ENCODE results near the gene LEKR1.

Gene LEKR1

DNA sequence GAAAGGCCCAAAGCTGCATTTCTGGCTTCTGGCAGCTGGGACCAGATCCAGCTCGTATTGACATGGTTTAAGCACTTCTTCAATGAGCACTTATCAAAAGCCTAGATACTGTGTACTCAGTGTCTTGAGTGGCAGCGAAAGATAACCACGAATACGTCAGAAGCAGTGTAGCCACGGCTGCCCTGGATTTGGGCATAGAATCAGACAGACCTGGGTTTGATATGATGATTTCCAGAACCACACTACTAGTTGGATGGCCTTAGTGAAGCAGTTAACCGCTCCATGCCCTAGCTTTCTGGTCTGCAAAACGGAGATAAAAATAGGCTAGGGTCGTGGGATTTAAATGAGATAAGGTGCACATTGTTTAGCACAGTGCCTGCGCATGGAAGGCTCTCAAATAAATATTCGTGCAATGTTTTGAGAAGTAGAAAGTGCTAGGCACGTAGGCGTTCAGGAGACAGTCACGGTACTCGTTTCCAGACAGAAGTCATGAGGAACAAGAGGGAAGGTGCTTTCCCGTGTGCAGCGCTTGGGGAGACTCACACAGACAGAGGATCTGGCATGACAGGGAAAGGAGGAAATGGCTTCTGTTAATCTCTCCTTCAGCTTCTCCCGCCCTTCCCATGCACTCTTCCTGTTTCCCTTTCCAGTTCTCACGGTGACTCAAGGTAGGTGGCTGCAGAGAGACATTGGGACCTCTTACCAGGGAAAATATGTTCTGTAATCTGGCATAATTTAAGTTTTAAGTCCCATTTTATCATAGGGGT is 263.5 kb downstream of the LEKR1 start:
- DNase-seq = peak; percentile 60
- H3K4me3 ChIP-seq (ENCODE audit: low read depth, low read length) = peak overlapping the region; percentile 52
- no peaks in the 10 kb centered on the region for H3K36me3 ChIP-seq
- no peaks in the 10 kb centered on the region for H3K9me3 ChIP-seq (ENCODE audit: severe bottlenecking)
- TF ChIP-seq, protein P1, sequence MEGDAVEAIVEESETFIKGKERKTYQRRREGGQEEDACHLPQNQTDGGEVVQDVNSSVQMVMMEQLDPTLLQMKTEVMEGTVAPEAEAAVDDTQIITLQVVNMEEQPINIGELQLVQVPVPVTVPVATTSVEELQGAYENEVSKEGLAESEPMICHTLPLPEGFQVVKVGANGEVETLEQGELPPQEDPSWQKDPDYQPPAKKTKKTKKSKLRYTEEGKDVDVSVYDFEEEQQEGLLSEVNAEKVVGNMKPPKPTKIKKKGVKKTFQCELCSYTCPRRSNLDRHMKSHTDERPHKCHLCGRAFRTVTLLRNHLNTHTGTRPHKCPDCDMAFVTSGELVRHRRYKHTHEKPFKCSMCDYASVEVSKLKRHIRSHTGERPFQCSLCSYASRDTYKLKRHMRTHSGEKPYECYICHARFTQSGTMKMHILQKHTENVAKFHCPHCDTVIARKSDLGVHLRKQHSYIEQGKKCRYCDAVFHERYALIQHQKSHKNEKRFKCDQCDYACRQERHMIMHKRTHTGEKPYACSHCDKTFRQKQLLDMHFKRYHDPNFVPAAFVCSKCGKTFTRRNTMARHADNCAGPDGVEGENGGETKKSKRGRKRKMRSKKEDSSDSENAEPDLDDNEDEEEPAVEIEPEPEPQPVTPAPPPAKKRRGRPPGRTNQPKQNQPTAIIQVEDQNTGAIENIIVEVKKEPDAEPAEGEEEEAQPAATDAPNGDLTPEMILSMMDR (IDR thresholded peaks at IDR 0.05; ENCODE audit: low read depth, low read length) = no peak
- H3K27ac ChIP-seq = peak overlapping the region; percentile 97
- H3K27me3 ChIP-seq (ENCODE audit: insufficient read depth, low read depth, severe bottlenecking) = no peaks in the 10 kb centered on the region

DNA sequence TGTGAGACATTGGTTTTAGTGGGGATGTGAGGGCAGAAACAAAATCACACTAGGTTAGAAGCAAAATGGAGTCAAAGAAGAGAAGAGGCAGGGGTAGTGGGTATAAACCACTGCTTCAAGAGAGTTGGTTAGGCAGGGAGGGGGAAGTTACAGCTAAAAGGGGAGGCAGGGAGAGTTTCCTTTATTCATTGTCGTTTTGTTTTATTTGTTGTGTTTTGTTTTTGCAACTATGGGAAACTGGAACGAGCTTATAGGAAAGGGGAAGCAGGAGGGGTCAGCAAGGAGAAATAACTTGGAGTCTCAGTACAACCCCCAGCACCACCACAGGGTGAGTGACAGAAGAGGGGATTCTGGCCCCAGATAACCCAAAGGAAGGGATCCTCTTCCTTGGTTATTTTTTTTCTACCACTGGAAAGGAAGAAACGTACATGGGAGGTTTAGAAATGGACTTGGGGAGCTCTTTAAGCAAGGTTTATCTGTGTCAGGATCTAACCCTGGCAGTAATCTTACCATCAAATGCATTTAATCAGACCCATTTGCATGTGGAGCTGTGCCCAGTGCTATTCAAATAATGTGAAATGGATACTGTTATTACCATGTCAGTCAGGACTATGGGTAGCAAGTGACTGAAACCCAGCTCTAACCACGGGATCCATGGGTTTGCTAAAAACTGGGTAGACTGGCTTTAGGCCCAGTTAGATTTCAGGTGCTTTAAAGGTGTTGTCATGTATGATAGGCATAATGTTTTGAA is 265.1 kb downstream of the LEKR1 start:
- no peak for DNase-seq
- no peaks in the 10 kb centered on the region for H3K36me3 ChIP-seq
- H3K27me3 ChIP-seq (ENCODE audit: insufficient read depth, low read depth, severe bottlenecking) = no peaks in the 10 kb centered on the region
- TF ChIP-seq, protein P1 (IDR thresholded peaks at IDR 0.05; ENCODE audit: low read depth, low read length) = no peak
- H3K27ac ChIP-seq = no peak overlapping the region
- H3K4me3 ChIP-seq (ENCODE audit: low read depth, low read length) = no peak overlapping the region
- no peaks in the 10 kb centered on the region for H3K9me3 ChIP-seq (ENCODE audit: severe bottlenecking)

DNA sequence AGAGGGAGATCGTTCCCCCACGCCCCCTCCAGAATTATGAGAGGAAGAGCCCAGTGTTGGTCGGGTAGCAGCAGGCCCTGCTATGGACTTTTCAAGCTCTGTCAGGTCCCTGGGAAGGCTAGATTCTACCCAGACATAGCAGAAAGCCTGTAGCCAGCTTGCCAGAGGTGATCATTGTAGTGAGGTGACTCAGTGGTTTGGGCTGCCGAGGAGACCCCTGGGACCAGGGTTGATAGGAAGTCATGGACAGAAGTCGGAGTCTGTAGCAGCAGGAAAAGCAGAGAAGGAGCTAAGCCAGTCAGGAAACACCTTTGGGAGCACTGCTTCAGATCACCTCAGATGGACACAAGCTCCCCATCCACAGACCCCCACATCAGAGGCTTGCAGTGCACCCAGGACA is 266.1 kb downstream of the LEKR1 start:
- no peak overlapping the region for H3K4me3 ChIP-seq (ENCODE audit: low read depth, low read length)
- H3K9me3 ChIP-seq (ENCODE audit: severe bottlenecking) = no peaks in the 10 kb centered on the region
- no peaks in the 10 kb centered on the region for H3K27me3 ChIP-seq (ENCODE audit: insufficient read depth, low read depth, severe bottlenecking)
- H3K36me3 ChIP-seq = no peaks in the 10 kb centered on the region
- no peak for DNase-seq
- H3K27ac ChIP-seq = no peak overlapping the region
- TF ChIP-seq, protein P1 (IDR thresholded peaks at IDR 0.05; ENCODE audit: low read depth, low read length) = no peak

DNA sequence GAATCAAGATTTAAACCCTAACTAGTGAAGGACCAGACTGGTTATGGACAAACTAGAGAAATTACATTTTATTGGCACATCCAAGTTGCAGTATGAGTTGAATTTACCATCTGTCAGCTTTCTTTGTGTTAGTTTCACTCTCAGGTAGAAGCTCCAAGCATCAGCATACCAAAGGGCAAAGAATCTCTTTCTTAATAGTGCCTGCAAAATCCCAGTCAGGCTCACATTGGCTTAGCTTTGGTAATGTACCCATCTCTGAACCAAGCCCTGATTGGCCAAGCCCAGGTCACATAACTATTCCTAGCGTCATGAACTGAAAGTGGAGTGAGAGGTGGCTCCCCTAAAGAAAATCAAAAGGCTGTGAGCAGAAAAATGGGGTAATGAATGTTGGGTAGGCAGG is 266.9 kb downstream of the LEKR1 start:
- TF ChIP-seq, protein P1 (IDR thresholded peaks at IDR 0.05; ENCODE audit: low read depth, low read length) = no peak
- Histone ChIP-seq H3K36me3 (no peaks in the 10 kb centered on the region), H3K27ac (no peak overlapping the region), H3K9me3 (ENCODE audit: severe bottlenecking) (no peaks in the 10 kb centered on the region), H3K27me3 (ENCODE audit: insufficient read depth, low read depth, severe bottlenecking) (no peaks in the 10 kb centered on the region), H3K4me3 (ENCODE audit: low read depth, low read length) (no peak overlapping the region)
- DNase-seq = no peak

DNA sequence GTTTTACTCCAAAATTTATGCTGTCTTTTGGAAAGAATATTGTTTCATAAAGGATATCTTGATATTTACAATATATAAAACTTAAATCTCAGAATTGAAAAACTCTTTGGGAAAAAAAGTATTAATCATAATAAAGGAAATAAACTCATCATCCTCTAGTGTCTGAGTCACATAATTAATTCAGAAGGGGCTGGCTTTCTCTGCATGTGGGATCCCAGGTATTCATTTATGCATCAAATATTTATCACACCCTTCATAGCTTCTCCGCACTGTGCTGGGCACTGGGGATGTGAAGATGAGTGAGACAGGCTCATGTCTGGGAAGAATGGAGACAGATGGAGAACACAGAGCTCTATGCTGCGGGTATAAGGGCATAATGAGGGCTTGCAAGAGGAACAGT is 268.1 kb downstream of the LEKR1 start:
- Histone ChIP-seq H3K27me3 (ENCODE audit: insufficient read depth, low read depth, severe bottlenecking) (no peaks in the 10 kb centered on the region), H3K36me3 (no peaks in the 10 kb centered on the region), H3K9me3 (ENCODE audit: severe bottlenecking) (no peaks in the 10 kb centered on the region), H3K27ac (no peak overlapping the region), H3K4me3 (ENCODE audit: low read depth, low read length) (no peak overlapping the region)
- no peak for DNase-seq
- TF ChIP-seq, protein P1 (IDR thresholded peaks at IDR 0.05; ENCODE audit: low read depth, low read length) = no peak

Data from WERI-Rb-1 (cell line).